GM12878 (cell line): ENCODE results near the gene GNGT2. TPM values are rescaled to one million over a fixed set of nuclear protein-coding genes. Genes with fewer than 3 reads are reported as not detected.

Experiments
- ATAC-seq: fragments of 200-7000 bp; cut with Tn5 transposase; 3 replicates; pipeline ENCODE4 v1.9.1; 2020; ENCODE audit warnings: mild to moderate bottlenecking, moderate library complexity
- BruUV-seq: library from RNA; stranded (reverse); fragments of 400-500 nt; replicated peaks from 2 replicates; lab custom pipeline; 2021; lab: Mats Ljungman, UMichigan
- CTCF ChIA-PET: fragments of 300-600 bp; sonication (Branson Sonifier 250); formaldehyde crosslinking; extraction: SDS; loops from one replicate; lab custom pipeline; 2021; ENCODE audit warnings: inconsistent platforms; lab: Yijun Ruan, JAX
- POLR2A ChIA-PET: fragments of 350-600 bp; formaldehyde crosslinking; extraction: SDS; loops from one replicate; lab custom pipeline; 2021; ENCODE audit warnings: inconsistent platforms; lab: Charles Lee
- RAD21 ChIA-PET: fragments of 300-600 bp; sonication (Branson Sonifier 250); formaldehyde crosslinking; loops from one replicate; lab custom pipeline; 2023; ENCODE audit warnings: antibody characterized with exemption; ENCODE audit not compliant: unreplicated experiment; lab: Charles Lee
- SMC1A ChIA-PET: fragments of 300-600 bp; sonication (Branson Sonifier 250); formaldehyde crosslinking; loops from one replicate; lab custom pipeline; 2023; ENCODE audit not compliant: unreplicated experiment, uncharacterized antibody; lab: Charles Lee
- DNase-seq: peaks from one replicate; pipeline ENCODE4 v3.0.0-alpha.2; 2011; ENCODE audit warnings: low read depth, low spot score
- FAIRE-seq: peaks from 3 replicates; lab custom pipeline; 2011; peaks lifted over from hg19 to GRCh38; lab: Jason Lieb, UNC
- H2AFZ ChIP-seq: 2 replicates; pipeline ENCODE4 v1.6.0; 2011; ENCODE audit warnings: low read depth, low read length, control low read depth; ENCODE audit not compliant: control insufficient read depth
- H3K27ac ChIP-seq: 2 replicates; pipeline ENCODE4 v1.5.1; 2011; ENCODE audit warnings: control low read depth; ENCODE audit not compliant: control insufficient read depth, insufficient read depth
- H3K27me3 ChIP-seq, 2 experiments: replicated peaks in 1 of 2; 2 replicates each; pipeline versions ENCODE4 v1.6.0 to v1.6.1; 2011; ENCODE audit warnings: low read length in 1 of 2; ENCODE audit not compliant: control insufficient read depth in 2 of 2, insufficient read depth in 2 of 2
- H3K36me3 ChIP-seq, 2 experiments: 2 replicates each; pipeline ENCODE4 v1.5.1; 2011; ENCODE audit warnings: low read length in 1 of 2; ENCODE audit not compliant: control insufficient read depth in 2 of 2, insufficient read depth in 2 of 2
- H3K4me1 ChIP-seq: 2 replicates; pipeline ENCODE4 v1.6.1; 2011; ENCODE audit warnings: mild to moderate bottlenecking, low read length, moderate library complexity, mixed read lengths; ENCODE audit not compliant: control insufficient read depth, insufficient read depth
- H3K4me2 ChIP-seq: 2 replicates; pipeline ENCODE4 v1.6.0; 2011; ENCODE audit warnings: control low read depth; ENCODE audit not compliant: control insufficient read depth, insufficient read depth
- H3K4me3 ChIP-seq: fragments of 200-600 bp; sonication (generic); 2 replicates; pipeline ENCODE4 v1.5.1; 2016
- H3K79me2 ChIP-seq: 2 replicates; pipeline ENCODE4 v1.6.0; 2011; ENCODE audit warnings: low read length; ENCODE audit not compliant: control insufficient read depth, insufficient read depth
- H3K9ac ChIP-seq: 2 replicates; pipeline ENCODE4 v1.8.0; 2011; ENCODE audit warnings: low read length, control low read depth, mixed read lengths; ENCODE audit not compliant: control insufficient read depth, insufficient read depth
- H3K9me3 ChIP-seq: replicated peaks from 3 replicates; pipeline ENCODE4 v1.5.1; 2011; ENCODE audit warnings: mild to moderate bottlenecking, low read length; ENCODE audit not compliant: control insufficient read depth, insufficient read depth
- H4K20me1 ChIP-seq: 2 replicates; pipeline ENCODE4 v1.6.0; 2011; ENCODE audit not compliant: control insufficient read depth, insufficient read depth
- ASH2L ChIP-seq: fragments of 300-600, 200-600 bp; sonication (generic); IDR thresholded peaks from 2 replicates; pipeline ENCODE4 v1.6.1; 2017; ENCODE audit warnings: low read depth, mild to moderate bottlenecking, borderline replicate concordance
- BCL3 ChIP-seq: IDR thresholded peaks from 2 replicates; pipeline ENCODE4 v1.6.1; 2011; ENCODE audit warnings: borderline replicate concordance, low read depth, mild to moderate bottlenecking, moderate library complexity, low read length; ENCODE audit not compliant: insufficient read depth, poor library complexity, severe bottlenecking
- CREM ChIP-seq: IDR thresholded peaks from 2 replicates; pipeline ENCODE4 v1.6.1; 2014; ENCODE audit warnings: antibody characterized with exemption, low read depth
- FOXM1 ChIP-seq: IDR thresholded peaks from 2 replicates; pipeline ENCODE4 v1.6.1; 2012; ENCODE audit warnings: low read depth, mild to moderate bottlenecking, inconsistent platforms, low read length, moderate library complexity
- HDAC6 ChIP-seq: fragments of 200-600 bp; sonication (generic); IDR thresholded peaks from one replicate; pipeline ENCODE4 v1.8.0; 2017; ENCODE audit warnings: antibody characterized with exemption; ENCODE audit not compliant: unreplicated experiment
- KLF5 ChIP-seq: fragments of 450-650 bp; IDR thresholded peaks from 2 replicates; pipeline ENCODE4 v1.6.1; 2014; ENCODE audit warnings: mild to moderate bottlenecking; ENCODE audit not compliant: partially characterized antibody
- NRF1 ChIP-seq: conservative IDR thresholded peaks from 2 replicates; pipeline ENCODE4 v1.6.1; 2011; ENCODE audit warnings: mild to moderate bottlenecking, low read depth, low read length, improper control_type of control experiment
- RCOR1 ChIP-seq: conservative IDR thresholded peaks from 2 replicates; pipeline ENCODE4 v1.6.1; 2012; ENCODE audit warnings: low read depth, low read length, improper control_type of control experiment
- RELA ChIP-seq: fragments of 450-650 bp; IDR thresholded peaks from 2 replicates; pipeline ENCODE4 v1.8.0; 2014; ENCODE audit warnings: borderline replicate concordance; ENCODE audit not compliant: partially characterized antibody
- ZBED1 ChIP-seq: IDR thresholded peaks from 2 replicates; pipeline ENCODE4 v1.6.1; 2016; ENCODE audit warnings: borderline replicate concordance
- WGBS: methylation state at CpG from one replicate; pipeline ENCODE4 v1.1.6; 2016; ENCODE audit warnings: low lambda C conversion rate; ENCODE audit not compliant: insufficient replicate concordance, insufficient coverage; ENCODE audit errors: missing lambda C conversion rate; 5-methylcytosine and 5-hydroxymethylcytosine counted together
- in situ Hi-C: fragments of 300-500 bp; cut with MboI; formaldehyde crosslinking; loops from 9 replicates; pipeline ENCODE4 v1.14.3; 2018; ENCODE audit warnings: mixed read lengths
- intact Hi-C: fragments of 100-400 bp; cut with micrococcal nuclease; formaldehyde crosslinking; loops from one replicate; pipeline ENCODE4 v1.14.2; 2022; ENCODE audit not compliant: unreplicated experiment
- polyA plus RNA-seq, 11 experiments: library from polyadenylated mRNA; depleted of rRNA in 4 of 11; unstranded in 6 of 11; stranded (reverse) in 5 of 11; fragments of >200 nt; fragmentation: Nextera tagmentation in 4 of 11; fragmentation: Illumina TruSeq in 1 of 11; extraction: Ambion mirVana in 4 of 11; extraction: Trizol in 1 of 11; gene quantifications; 1 replicate in 1 of 11; 2 replicates in 10 of 11; pipeline versions ENCODE4 v1.2.1 to v1.2.3, GENCODE V29; 2011 to 2016; ENCODE audit warnings: inconsistent platforms in 2 of 11, missing spikeins in 2 of 11, low read depth in 1 of 11
- total RNA-seq, 4 experiments: library from RNA; depleted of rRNA in 3 of 4; stranded (reverse); fragments of >200 nt in 3 of 4; fragmentation: Illumina TruSeq in 1 of 4; extraction: Trizol in 1 of 4; gene quantifications; 2 replicates each; pipeline versions ENCODE4 v1.2.1 to v1.2.3, GENCODE V29; 2013 to 2021

The GNGT2 gene
- total and polyA plus RNA-seq, 10 of the 15 experiments (the other 5 are each of a cell fraction or from before 2014, with no cell fraction given), result 15.3 to 60.4 (median 32.0) TPM

DNA sequence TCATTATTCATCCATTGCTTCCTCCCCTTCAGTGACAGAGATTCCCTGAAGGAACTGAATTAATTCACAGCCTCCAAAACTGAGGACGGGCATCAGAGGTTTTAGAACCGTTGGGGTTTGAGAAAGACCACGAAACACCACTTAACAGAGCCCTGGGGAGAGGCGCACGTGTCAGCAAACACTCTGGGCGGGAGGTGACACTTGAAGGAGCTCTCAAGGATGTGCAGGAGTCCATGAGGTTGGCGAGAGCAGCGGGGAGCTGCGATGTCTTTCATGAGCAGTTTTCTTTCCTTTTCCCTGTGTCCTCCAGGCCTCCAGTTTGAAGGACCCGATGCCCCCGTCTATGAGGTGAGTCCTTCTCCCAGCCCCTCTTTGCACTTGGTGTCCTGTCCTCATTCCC lies 54.1 kb downstream of the GNGT2 start:
- BruUV-seq, result no TSS peak
- WGBS, result 34% methylated on average over 11 of the region's 11 CpGs
- no peaks in the 10 kb centered on the region for H3K9me3 ChIP-seq
- POLR2A ChIA-PET, result no interaction called here
- no peak overlapping the region for H3K9ac ChIP-seq
- ATAC-seq, result no peak
- no peaks in the 10 kb centered on the region for H3K79me2 ChIP-seq
- no peak for DNase-seq
- H3K27ac ChIP-seq, result no peak overlapping the region
- no peaks in the 10 kb centered on the region for H3K4me1 ChIP-seq
- H4K20me1 ChIP-seq, result no peaks in the 10 kb centered on the region
- no peak overlapping the region for H2AFZ ChIP-seq
- intact Hi-C loops, result no loop called here
- FAIRE-seq, result no peak
- in situ Hi-C loops, result no loop called here
- H3K4me2 ChIP-seq, result no peak overlapping the region
- no peak overlapping the region for H3K4me3 ChIP-seq
- SMC1A ChIA-PET, result no interaction called here
- RAD21 ChIA-PET, result no interaction called here
- no peaks in the 10 kb centered on the region for H3K36me3 ChIP-seq
- no peak for TF ChIP-seq NRF1
- TF ChIP-seq FOXM1, result no peak
- TF ChIP-seq CREM, result no peak
- no peak for TF ChIP-seq KLF5
- TF ChIP-seq BCL3, result no peak
- TF ChIP-seq HDAC6, result no peak
- TF ChIP-seq ASH2L, result no peak
- TF ChIP-seq RELA, result no peak
- TF ChIP-seq ZBED1, result no peak
- no peak for TF ChIP-seq RCOR1
- CTCF ChIA-PET, result no interaction called here
- peaks cover 0 to 2% of the 10 kb centered on the region in 2 experiments; a peak in 2 of 4 replicates for H3K27me3 ChIP-seq

Other genes with a start within 250 kb of the GNGT2 start
- not detected in 2 replicates for gene GIP, start 242.0 kb downstream of the GNGT2 start, total RNA-seq (2014; rRNA removed)
- gene GIP, start 242.0 kb downstream of the GNGT2 start, total RNA-seq (2014; rRNA removed; fragmentation: Illumina TruSeq; extraction: Trizol), result not detected in 2 replicates
- not detected in 2 replicates for gene GIP, start 242.0 kb downstream of the GNGT2 start, total RNA-seq (2021)
- not detected in 2 replicates for gene GIP, start 242.0 kb downstream of the GNGT2 start, polyA plus RNA-seq (2011; rRNA removed)
- gene GIP, start 242.0 kb downstream of the GNGT2 start, polyA plus RNA-seq (2014; fragmentation: Illumina TruSeq; extraction: Trizol), result not detected in 2 replicates
- not detected for gene GIP, start 242.0 kb downstream of the GNGT2 start, polyA plus RNA-seq (2014; fragmentation: Nextera tagmentation; extraction: Ambion mirVana)
- gene GIP, start 242.0 kb downstream of the GNGT2 start, polyA plus RNA-seq (2014; rRNA removed), result not detected in 2 replicates
- not detected for gene GIP, start 242.0 kb downstream of the GNGT2 start, polyA plus RNA-seq (2016; fragmentation: Nextera tagmentation; extraction: Ambion mirVana)
- gene IGF2BP1, start 213.2 kb downstream of the GNGT2 start, total RNA-seq (2014; rRNA removed), result 0.05 and 0.11 TPM in 2 replicates
- 0.09 and 0.13 TPM in 2 replicates for gene IGF2BP1, start 213.2 kb downstream of the GNGT2 start, total RNA-seq (2014; rRNA removed; fragmentation: Illumina TruSeq; extraction: Trizol)
- gene IGF2BP1, start 213.2 kb downstream of the GNGT2 start, total RNA-seq (2021), result 1.2 and 2.4 TPM in 2 replicates
- 0.07 and 0.08 TPM in 2 replicates for gene IGF2BP1, start 213.2 kb downstream of the GNGT2 start, polyA plus RNA-seq (2011; rRNA removed)
- 0.15 and 0.17 TPM in 2 replicates for gene IGF2BP1, start 213.2 kb downstream of the GNGT2 start, polyA plus RNA-seq (2014; fragmentation: Illumina TruSeq; extraction: Trizol)
- under 1 TPM in 1 of 2 experiments, not detected in 1; 0.04 TPM for gene IGF2BP1, start 213.2 kb downstream of the GNGT2 start, polyA plus RNA-seq (2014; fragmentation: Nextera tagmentation; extraction: Ambion mirVana)
- gene IGF2BP1, start 213.2 kb downstream of the GNGT2 start, polyA plus RNA-seq (2014; rRNA removed), result 0.09 and 0.28 TPM in 2 replicates
- gene IGF2BP1, start 213.2 kb downstream of the GNGT2 start, polyA plus RNA-seq (2016; fragmentation: Nextera tagmentation; extraction: Ambion mirVana), result under 1 TPM; 0.08 to 0.35 TPM
- gene B4GALNT2, start 77.8 kb downstream of the GNGT2 start, total RNA-seq (2014; rRNA removed), result not detected in 2 replicates
- not detected in 2 replicates for gene B4GALNT2, start 77.8 kb downstream of the GNGT2 start, total RNA-seq (2014; rRNA removed; fragmentation: Illumina TruSeq; extraction: Trizol)
- not detected in 2 replicates for gene B4GALNT2, start 77.8 kb downstream of the GNGT2 start, total RNA-seq (2021)
- gene B4GALNT2, start 77.8 kb downstream of the GNGT2 start, polyA plus RNA-seq (2011; rRNA removed), result not detected in 2 replicates
- not detected in 2 replicates for gene B4GALNT2, start 77.8 kb downstream of the GNGT2 start, polyA plus RNA-seq (2014; fragmentation: Illumina TruSeq; extraction: Trizol)
- not detected for gene B4GALNT2, start 77.8 kb downstream of the GNGT2 start, polyA plus RNA-seq (2014; fragmentation: Nextera tagmentation; extraction: Ambion mirVana)
- gene B4GALNT2, start 77.8 kb downstream of the GNGT2 start, polyA plus RNA-seq (2014; rRNA removed), result not detected in 2 replicates
- not detected for gene B4GALNT2, start 77.8 kb downstream of the GNGT2 start, polyA plus RNA-seq (2016; fragmentation: Nextera tagmentation; extraction: Ambion mirVana)
- gene ABI3, start 133 bp upstream of the GNGT2 start, total RNA-seq (2014; rRNA removed), result 44.8 and 51.9 TPM in 2 replicates
- gene ABI3, start 133 bp upstream of the GNGT2 start, total RNA-seq (2014; rRNA removed; fragmentation: Illumina TruSeq; extraction: Trizol), result 19.8 and 20.3 TPM in 2 replicates
- 64.8 and 67.0 TPM in 2 replicates for gene ABI3, start 133 bp upstream of the GNGT2 start, total RNA-seq (2021)
- 25.8 and 70.6 TPM in 2 replicates for gene ABI3, start 133 bp upstream of the GNGT2 start, polyA plus RNA-seq (2011; rRNA removed)
- 11.3 and 24.5 TPM in 2 replicates for gene ABI3, start 133 bp upstream of the GNGT2 start, polyA plus RNA-seq (2014; fragmentation: Illumina TruSeq; extraction: Trizol)
- gene ABI3, start 133 bp upstream of the GNGT2 start, polyA plus RNA-seq (2014; fragmentation: Nextera tagmentation; extraction: Ambion mirVana), result 10 to 100 TPM; 13.4 to 21.7 TPM
- 50.4 and 63.4 TPM in 2 replicates for gene ABI3, start 133 bp upstream of the GNGT2 start, polyA plus RNA-seq (2014; rRNA removed)
- 100 to 1,000 TPM; 105 to 109 TPM for gene ABI3, start 133 bp upstream of the GNGT2 start, polyA plus RNA-seq (2016; fragmentation: Nextera tagmentation; extraction: Ambion mirVana)
- 0.11 and 0.23 TPM in 2 replicates for gene PHOSPHO1, start 20.2 kb upstream of the GNGT2 start, total RNA-seq (2014; rRNA removed)
- gene PHOSPHO1, start 20.2 kb upstream of the GNGT2 start, total RNA-seq (2014; rRNA removed; fragmentation: Illumina TruSeq; extraction: Trizol), result 0.09 TPM in 1 of 2 replicates, not detected in the other
- 0.21 and 0.26 TPM in 2 replicates for gene PHOSPHO1, start 20.2 kb upstream of the GNGT2 start, total RNA-seq (2021)
- not detected in 2 replicates for gene PHOSPHO1, start 20.2 kb upstream of the GNGT2 start, polyA plus RNA-seq (2011; rRNA removed)
- 0.03 TPM in 1 of 2 replicates, not detected in the other for gene PHOSPHO1, start 20.2 kb upstream of the GNGT2 start, polyA plus RNA-seq (2014; fragmentation: Illumina TruSeq; extraction: Trizol)
- gene PHOSPHO1, start 20.2 kb upstream of the GNGT2 start, polyA plus RNA-seq (2014; fragmentation: Nextera tagmentation; extraction: Ambion mirVana), result under 1 TPM in 1 of 2 experiments, not detected in 1; 0.04 TPM
- gene PHOSPHO1, start 20.2 kb upstream of the GNGT2 start, polyA plus RNA-seq (2014; rRNA removed), result 0.06 TPM in 1 of 2 replicates, not detected in the other
- 1 to 10 TPM in 1 of 2 experiments, under 1 TPM in 1; 0.84 to 1.5 TPM for gene PHOSPHO1, start 20.2 kb upstream of the GNGT2 start, polyA plus RNA-seq (2016; fragmentation: Nextera tagmentation; extraction: Ambion mirVana)
- 7.7 and 9.0 TPM in 2 replicates for gene ZNF652, start 151.7 kb upstream of the GNGT2 start, total RNA-seq (2014; rRNA removed)
- 11.4 TPM in 2 replicates for gene ZNF652, start 151.7 kb upstream of the GNGT2 start, total RNA-seq (2014; rRNA removed; fragmentation: Illumina TruSeq; extraction: Trizol)
- gene ZNF652, start 151.7 kb upstream of the GNGT2 start, total RNA-seq (2021), result 10.1 and 10.9 TPM in 2 replicates
- gene ZNF652, start 151.7 kb upstream of the GNGT2 start, polyA plus RNA-seq (2011; rRNA removed), result 13.1 and 15.3 TPM in 2 replicates
- gene ZNF652, start 151.7 kb upstream of the GNGT2 start, polyA plus RNA-seq (2014; fragmentation: Illumina TruSeq; extraction: Trizol), result 4.3 and 5.5 TPM in 2 replicates
- 1 to 10 TPM; 3.5 to 5.4 TPM for gene ZNF652, start 151.7 kb upstream of the GNGT2 start, polyA plus RNA-seq (2014; fragmentation: Nextera tagmentation; extraction: Ambion mirVana)
- gene ZNF652, start 151.7 kb upstream of the GNGT2 start, polyA plus RNA-seq (2014; rRNA removed), result 3.4 and 4.5 TPM in 2 replicates
- 10 to 100 TPM in 1 of 2 experiments, 1 to 10 TPM in 1; 9.6 to 10.2 TPM for gene ZNF652, start 151.7 kb upstream of the GNGT2 start, polyA plus RNA-seq (2016; fragmentation: Nextera tagmentation; extraction: Ambion mirVana)
- 185 and 191 TPM in 2 replicates for gene PHB1, start 204.3 kb upstream of the GNGT2 start, total RNA-seq (2014; rRNA removed)
- 156 and 172 TPM in 2 replicates for gene PHB1, start 204.3 kb upstream of the GNGT2 start, total RNA-seq (2014; rRNA removed; fragmentation: Illumina TruSeq; extraction: Trizol)
- gene PHB1, start 204.3 kb upstream of the GNGT2 start, total RNA-seq (2021), result 281 and 286 TPM in 2 replicates
- 326 and 466 TPM in 2 replicates for gene PHB1, start 204.3 kb upstream of the GNGT2 start, polyA plus RNA-seq (2011; rRNA removed)
- gene PHB1, start 204.3 kb upstream of the GNGT2 start, polyA plus RNA-seq (2014; fragmentation: Illumina TruSeq; extraction: Trizol), result 259 and 350 TPM in 2 replicates
- gene PHB1, start 204.3 kb upstream of the GNGT2 start, polyA plus RNA-seq (2014; fragmentation: Nextera tagmentation; extraction: Ambion mirVana), result 100 to 1,000 TPM; 117 to 154 TPM
- gene PHB1, start 204.3 kb upstream of the GNGT2 start, polyA plus RNA-seq (2014; rRNA removed), result 209 and 221 TPM in 2 replicates
- 100 to 1,000 TPM; 397 to 430 TPM for gene PHB1, start 204.3 kb upstream of the GNGT2 start, polyA plus RNA-seq (2016; fragmentation: Nextera tagmentation; extraction: Ambion mirVana)